Measurements from ENCODE around the gene MGLL.

DNA sequence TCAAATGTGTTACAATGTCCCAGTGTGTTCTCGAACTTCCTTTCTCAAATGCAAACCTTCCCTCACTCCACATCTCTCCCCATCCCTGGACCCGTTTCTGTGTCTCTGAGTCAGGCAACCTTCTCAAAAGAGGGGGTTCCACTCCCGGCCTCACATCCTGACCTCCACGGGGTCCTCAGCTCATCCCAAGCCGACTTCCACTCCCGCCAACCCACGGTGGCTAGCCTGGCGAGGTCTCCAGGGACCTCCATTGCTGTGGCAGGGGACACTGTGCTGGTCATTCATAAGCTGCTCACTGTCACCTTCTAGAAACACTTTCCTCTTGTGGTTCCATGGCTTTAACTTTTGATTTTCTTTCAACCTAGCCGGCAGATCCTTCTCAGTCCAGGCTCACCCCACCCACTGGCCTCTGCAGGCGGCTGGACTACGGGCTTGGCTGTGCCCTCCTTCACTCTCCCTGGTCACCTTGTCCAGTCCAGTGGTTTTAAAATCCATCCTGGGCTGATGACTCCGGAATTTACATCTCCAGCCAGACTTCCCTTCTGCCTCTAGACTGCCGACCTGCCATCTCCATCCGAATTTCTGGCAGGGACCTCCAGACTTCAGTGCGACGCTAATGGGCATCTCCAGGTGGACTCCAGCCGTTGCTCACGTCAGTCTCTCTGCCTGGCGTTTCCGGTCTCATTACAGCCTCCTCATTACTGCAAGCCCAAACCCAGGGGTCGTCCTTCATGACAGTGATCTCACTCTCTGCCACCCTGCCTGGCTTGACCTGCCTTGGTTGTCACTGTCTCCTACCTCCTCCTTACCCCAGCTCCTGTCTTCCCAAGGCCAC is 129.6 kb downstream of the MGLL start:
- TF ChIP-seq POLR2A (IDR thresholded peaks at IDR 0.05): no peak
- TF ChIP-seq, protein P1, sequence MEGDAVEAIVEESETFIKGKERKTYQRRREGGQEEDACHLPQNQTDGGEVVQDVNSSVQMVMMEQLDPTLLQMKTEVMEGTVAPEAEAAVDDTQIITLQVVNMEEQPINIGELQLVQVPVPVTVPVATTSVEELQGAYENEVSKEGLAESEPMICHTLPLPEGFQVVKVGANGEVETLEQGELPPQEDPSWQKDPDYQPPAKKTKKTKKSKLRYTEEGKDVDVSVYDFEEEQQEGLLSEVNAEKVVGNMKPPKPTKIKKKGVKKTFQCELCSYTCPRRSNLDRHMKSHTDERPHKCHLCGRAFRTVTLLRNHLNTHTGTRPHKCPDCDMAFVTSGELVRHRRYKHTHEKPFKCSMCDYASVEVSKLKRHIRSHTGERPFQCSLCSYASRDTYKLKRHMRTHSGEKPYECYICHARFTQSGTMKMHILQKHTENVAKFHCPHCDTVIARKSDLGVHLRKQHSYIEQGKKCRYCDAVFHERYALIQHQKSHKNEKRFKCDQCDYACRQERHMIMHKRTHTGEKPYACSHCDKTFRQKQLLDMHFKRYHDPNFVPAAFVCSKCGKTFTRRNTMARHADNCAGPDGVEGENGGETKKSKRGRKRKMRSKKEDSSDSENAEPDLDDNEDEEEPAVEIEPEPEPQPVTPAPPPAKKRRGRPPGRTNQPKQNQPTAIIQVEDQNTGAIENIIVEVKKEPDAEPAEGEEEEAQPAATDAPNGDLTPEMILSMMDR (IDR thresholded peaks at IDR 0.05): no peak
